OCI-LY7 (cell line): ENCODE data around the gene PLXNA4. TPM values are rescaled to one million over a fixed set of nuclear protein-coding genes. Genes with fewer than 3 reads are reported as not detected.

ENCODE experiments used
- BruUV-seq: library from RNA; stranded (reverse); fragments of 400-500 nt; replicated peaks from 2 replicates; lab custom pipeline; 2021; lab: Mats Ljungman, UMichigan
- CTCF ChIA-PET: fragments of 300-600 bp; sonication (Branson Sonifier 250); formaldehyde crosslinking; loops from one replicate; lab custom pipeline; 2022; ENCODE audit warnings: antibody characterized with exemption; ENCODE audit not compliant: unreplicated experiment; lab: Charles Lee
- POLR2A ChIA-PET: fragments of 300-600 bp; sonication (Branson Sonifier 250); formaldehyde crosslinking; loops from one replicate; lab custom pipeline; 2022; ENCODE audit warnings: antibody characterized with exemption; lab: Charles Lee
- DNase-seq: peaks from one replicate; pipeline ENCODE4 v3.0.0-alpha.2; 2015; ENCODE audit warnings: low spot score
- H2AFZ ChIP-seq: fragments of 200-600 bp; sonication (generic), shearing (Covaris generic); 2 replicates; pipeline ENCODE4 v1.6.1; 2014; ENCODE audit warnings: mild to moderate bottlenecking, antibody characterized with exemption, low read length, moderate library complexity
- H3K27ac ChIP-seq: fragments of 200-600 bp; sonication (generic); 2 replicates; pipeline ENCODE4 v1.5.1; 2014; ENCODE audit warnings: mixed run types, low read depth, mild to moderate bottlenecking, moderate library complexity, low read length, inconsistent platforms; ENCODE audit not compliant: poor library complexity, severe bottlenecking
- H3K36me3 ChIP-seq: fragments of 200-600 bp; sonication (generic); 2 replicates; pipeline ENCODE4 v1.6.1; 2014; ENCODE audit warnings: mild to moderate bottlenecking, antibody characterized with exemption, low read length, moderate library complexity, mixed read lengths; ENCODE audit not compliant: insufficient read depth
- H3K4me1 ChIP-seq: fragments of 200-600 bp; sonication (generic); 2 replicates; pipeline ENCODE4 v1.5.1; 2014; ENCODE audit warnings: mild to moderate bottlenecking, low read length; ENCODE audit not compliant: insufficient read depth, poor library complexity, severe bottlenecking
- H3K4me2 ChIP-seq: fragments of 200-600 bp; sonication (generic); 2 replicates; pipeline ENCODE4 v1.6.1; 2014; ENCODE audit warnings: mild to moderate bottlenecking, low read length
- H3K4me3 ChIP-seq: fragments of 200-600 bp; sonication (generic); 2 replicates; pipeline ENCODE4 v1.5.1; 2014; ENCODE audit warnings: mild to moderate bottlenecking, low read depth, low read length; ENCODE audit not compliant: poor library complexity, severe bottlenecking
- H3K79me2 ChIP-seq: fragments of 200-600 bp; sonication (generic); 2 replicates; pipeline ENCODE4 v1.6.1; 2016; ENCODE audit warnings: low read depth, mild to moderate bottlenecking, low read length, moderate library complexity, mixed read lengths; ENCODE audit not compliant: insufficient read depth
- H3K9me2 ChIP-seq: fragments of 200-600 bp; sonication (generic); 2 replicates; pipeline ENCODE4 v1.6.1; 2016; ENCODE audit warnings: mild to moderate bottlenecking, low read length, mixed read lengths; ENCODE audit not compliant: insufficient read depth
- H3K9me3 ChIP-seq: fragments of 200-600 bp; sonication (generic); 2 replicates; pipeline ENCODE4 v1.6.1; 2014; ENCODE audit warnings: mild to moderate bottlenecking, mixed run types, low read length, mixed read lengths
- H4K20me1 ChIP-seq: fragments of 200-600 bp; sonication (generic); 2 replicates; pipeline ENCODE4 v1.6.1; 2014; ENCODE audit warnings: mild to moderate bottlenecking, antibody characterized with exemption, low read length, moderate library complexity, mixed read lengths; ENCODE audit not compliant: insufficient read depth
- EZH2phosphoT487 ChIP-seq: fragments of 200-600 bp; sonication (generic); IDR thresholded peaks from 2 replicates; pipeline ENCODE4 v1.6.1; 2018; ENCODE audit warnings: low read depth, borderline replicate concordance, mild to moderate bottlenecking, mixed run types, antibody characterized with exemption, low read length, moderate library complexity, mixed read lengths
- intact Hi-C: fragments of 100-400 bp; cut with micrococcal nuclease; formaldehyde crosslinking; loops from one replicate; pipeline ENCODE4 v1.10.0; 2022; ENCODE audit not compliant: unreplicated experiment
- total RNA-seq, 2 experiments: library from RNA; depleted of rRNA in 1 of 2; stranded (reverse); fragments of >200 nt in 1 of 2; shearing (Covaris generic) in 1 of 2; gene quantifications; 2 replicates each; pipeline ENCODE4 v1.2.3, GENCODE V29; 2014 to 2022
- TF ChIP-seq, protein P1 (sequence below): fragments of 200-600 bp; sonication (generic); conservative IDR thresholded peaks from 2 replicates; pipeline ENCODE4 v1.5.1; 2014; ENCODE audit warnings: mild to moderate bottlenecking, antibody characterized with exemption, low read length, moderate library complexity, mixed read lengths

The PLXNA4 gene
- total RNA-seq, 2 experiments from 2014 or later: not detected

DNA sequence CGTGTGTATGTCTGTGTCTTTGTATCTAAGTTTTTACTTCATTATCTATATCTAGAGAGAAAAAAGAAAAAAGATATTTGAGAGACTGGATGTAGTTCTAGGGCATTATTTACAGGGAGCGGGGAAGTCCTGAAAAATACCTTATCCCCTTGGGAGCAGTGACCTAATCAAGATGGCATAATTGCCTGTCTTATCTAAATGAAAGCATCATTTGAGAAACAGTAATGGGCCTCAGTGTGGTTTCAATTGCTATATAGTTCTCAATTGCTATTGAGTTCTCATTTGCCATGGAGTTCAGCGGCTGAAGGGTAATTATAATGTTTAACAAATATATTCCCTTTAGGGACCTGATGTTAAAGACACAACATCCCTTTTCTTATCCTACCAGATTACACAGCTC lies 216.5 kb downstream of the PLXNA4 start:
- no TSS peak for BruUV-seq
- Histone ChIP-seq H3K9me3 (no peaks in the 10 kb centered on the region), H3K79me2 (no peaks in the 10 kb centered on the region), H3K9me2 (no peaks in the 10 kb centered on the region), H3K4me3 (no peak overlapping the region), H3K4me2 (no peak overlapping the region), H4K20me1 (no peaks in the 10 kb centered on the region), H2AFZ (no peak overlapping the region), H3K4me1 (no peaks in the 10 kb centered on the region), H3K36me3 (no peaks in the 10 kb centered on the region), H3K27ac (no peak overlapping the region)
- ChIA-PET POLR2A (no interaction called here), CTCF (no interaction called here)
- intact Hi-C loops: no loop called here
- DNase-seq: no peak
- TF ChIP-seq, protein P1, sequence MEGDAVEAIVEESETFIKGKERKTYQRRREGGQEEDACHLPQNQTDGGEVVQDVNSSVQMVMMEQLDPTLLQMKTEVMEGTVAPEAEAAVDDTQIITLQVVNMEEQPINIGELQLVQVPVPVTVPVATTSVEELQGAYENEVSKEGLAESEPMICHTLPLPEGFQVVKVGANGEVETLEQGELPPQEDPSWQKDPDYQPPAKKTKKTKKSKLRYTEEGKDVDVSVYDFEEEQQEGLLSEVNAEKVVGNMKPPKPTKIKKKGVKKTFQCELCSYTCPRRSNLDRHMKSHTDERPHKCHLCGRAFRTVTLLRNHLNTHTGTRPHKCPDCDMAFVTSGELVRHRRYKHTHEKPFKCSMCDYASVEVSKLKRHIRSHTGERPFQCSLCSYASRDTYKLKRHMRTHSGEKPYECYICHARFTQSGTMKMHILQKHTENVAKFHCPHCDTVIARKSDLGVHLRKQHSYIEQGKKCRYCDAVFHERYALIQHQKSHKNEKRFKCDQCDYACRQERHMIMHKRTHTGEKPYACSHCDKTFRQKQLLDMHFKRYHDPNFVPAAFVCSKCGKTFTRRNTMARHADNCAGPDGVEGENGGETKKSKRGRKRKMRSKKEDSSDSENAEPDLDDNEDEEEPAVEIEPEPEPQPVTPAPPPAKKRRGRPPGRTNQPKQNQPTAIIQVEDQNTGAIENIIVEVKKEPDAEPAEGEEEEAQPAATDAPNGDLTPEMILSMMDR: no peak
- no peak for TF ChIP-seq EZH2phosphoT487

DNA sequence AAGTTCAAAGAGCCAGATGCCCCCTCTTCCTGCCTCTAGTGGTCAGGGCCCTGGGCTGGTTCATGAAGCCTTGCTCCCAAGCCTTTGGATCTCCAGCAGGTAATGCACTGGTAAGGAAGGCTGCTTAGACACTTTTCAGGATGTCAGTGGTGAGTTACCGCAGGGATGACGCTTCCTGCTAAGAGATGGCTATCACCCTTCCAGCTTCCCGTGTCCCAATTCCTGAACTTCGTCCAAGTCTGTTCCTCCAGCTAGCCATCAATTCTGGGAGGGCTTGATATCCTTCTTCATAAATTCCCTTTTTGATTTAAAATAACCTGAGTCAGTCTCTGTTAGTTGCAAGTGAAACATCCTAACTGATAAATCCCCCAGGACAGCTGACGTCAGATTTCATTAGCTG lies 221.2 kb downstream of the PLXNA4 start:
- ChIA-PET CTCF (no interaction called here), POLR2A (no interaction called here)
- Histone ChIP-seq H3K4me1 (no peaks in the 10 kb centered on the region), H3K79me2 (no peaks in the 10 kb centered on the region), H3K9me2 (no peaks in the 10 kb centered on the region), H3K4me2 (no peak overlapping the region), H4K20me1 (no peaks in the 10 kb centered on the region), H3K27ac (no peak overlapping the region), H3K9me3 (no peaks in the 10 kb centered on the region), H2AFZ (no peak overlapping the region), H3K4me3 (no peak overlapping the region), H3K36me3 (no peaks in the 10 kb centered on the region)
- intact Hi-C loops: no loop called here
- TF ChIP-seq, protein P1: no peak
- TF ChIP-seq EZH2phosphoT487: no peak
- DNase-seq: no peak
- BruUV-seq: no TSS peak

DNA sequence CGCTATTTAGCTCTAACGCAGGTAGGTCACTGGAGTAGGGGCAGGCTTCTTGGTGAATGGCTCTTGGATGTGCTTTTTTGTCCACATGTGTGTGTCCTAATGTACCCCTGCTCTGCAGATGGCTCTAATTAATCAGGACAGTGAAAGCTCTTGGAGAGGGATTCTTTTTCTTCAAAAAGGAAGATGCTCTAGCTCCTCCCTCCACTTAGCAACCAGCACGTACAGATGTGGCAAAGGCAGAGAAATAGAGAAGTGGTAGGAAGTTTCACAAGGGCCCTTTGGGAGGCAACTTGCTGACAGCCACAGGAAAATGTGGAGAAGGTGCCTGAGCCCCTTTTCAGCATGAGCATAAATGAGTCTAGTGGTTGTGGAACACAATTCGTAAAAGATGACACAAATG lies 221.7 kb downstream of the PLXNA4 start:
- CTCF ChIA-PET: no interaction called here
- intact Hi-C loops: no loop called here
- H3K4me2 ChIP-seq: no peak overlapping the region
- no peaks in the 10 kb centered on the region for H3K4me1 ChIP-seq
- no peaks in the 10 kb centered on the region for H3K9me2 ChIP-seq
- DNase-seq: no peak
- no peaks in the 10 kb centered on the region for H3K79me2 ChIP-seq
- no peaks in the 10 kb centered on the region for H4K20me1 ChIP-seq
- H3K4me3 ChIP-seq: no peak overlapping the region
- H2AFZ ChIP-seq: no peak overlapping the region
- no peak overlapping the region for H3K27ac ChIP-seq
- POLR2A ChIA-PET: no interaction called here
- H3K9me3 ChIP-seq: no peaks in the 10 kb centered on the region
- H3K36me3 ChIP-seq: no peaks in the 10 kb centered on the region
- BruUV-seq: no TSS peak
- TF ChIP-seq, protein P1: no peak
